ENCODE measurements around the gene SSTR5. TPM values are rescaled to one million over a fixed set of nuclear protein-coding genes. Genes with fewer than 3 reads are reported as not detected.

SSTR5 gene
- total RNA-seq, 1 donor from 2014 or later: not detected

GRCh38 chr16:1096169-1097082 is 23.9 kb downstream of the SSTR5 start, which contains the start of gene C1QTNF8:
TSS of gene C1QTNF8 (minus strand) at chr16:1096244. CDS start at chr16:1094922, 1,322 bp downstream.
- DNase-seq (ENCODE audit: low spot score) (no peak), ATAC-seq (no peak)
- intact Hi-C loops (cut with DNase I): no loop called here

- ATAC-seq: no peak
Observed at GRCh38 chr16:1097156-1097555, 24.6 kb downstream of the SSTR5 start.

GRCh38 chr16:1097800-1098199 is 25.3 kb downstream of the SSTR5 start:
- no peak for ATAC-seq
- DNase-seq (ENCODE audit: low spot score): no peak
- intact Hi-C loops (cut with DNase I): no loop called here

More at GRCh38 chr16:1097156-1097555, 24.6 kb downstream of the SSTR5 start:
- intact Hi-C loops (cut with DNase I): no loop called here
- DNase-seq (ENCODE audit: low spot score): no peak

- DNase-seq (ENCODE audit: low spot score) (no peak), ATAC-seq (no peak)
- intact Hi-C loops (cut with DNase I): no loop called here
Observed at GRCh38 chr16:1098266-1098991, 25.9 kb downstream of the SSTR5 start.

GRCh38 chr16:1099189-1100083 is 26.9 kb downstream of the SSTR5 start:
- no peak for ATAC-seq
- intact Hi-C loops (cut with DNase I): no loop called here
- DNase-seq (ENCODE audit: low spot score): no peak

- intact Hi-C loops (cut with DNase I): no loop called here
Observed at GRCh38 chr16:1100084-1100800, 27.7 kb downstream of the SSTR5 start.

GRCh38 chr16:1101133-1101532 is 28.6 kb downstream of the SSTR5 start:
- intact Hi-C loops (cut with DNase I): no loop called here
- DNase-seq (ENCODE audit: low spot score) (no peak), ATAC-seq (no peak)

More at GRCh38 chr16:1100084-1100800, 27.7 kb downstream of the SSTR5 start:
- no peak for DNase-seq (ENCODE audit: low spot score)
- no peak for ATAC-seq

- no peak for DNase-seq (ENCODE audit: low spot score)
- ATAC-seq: no peak
- intact Hi-C loops (cut with DNase I): no loop called here
Observed at GRCh38 chr16:1101573-1102332, 29.2 kb downstream of the SSTR5 start.

- ATAC-seq (no peak), DNase-seq (ENCODE audit: low spot score) (no peak)
- intact Hi-C loops (cut with DNase I): no loop called here
Observed at GRCh38 chr16:1102333-1102700, 29.8 kb downstream of the SSTR5 start.

- DNase-seq (ENCODE audit: low spot score) (peak; percentile 78), ATAC-seq (no peak)
- intact Hi-C loops (cut with DNase I): no loop called here
Observed at GRCh38 chr16:1102921-1103635, 30.5 kb downstream of the SSTR5 start.

GRCh38 chr16:1103636-1103980 is 31.1 kb downstream of the SSTR5 start:
- ATAC-seq (no peak), DNase-seq (ENCODE audit: low spot score) (no peak)
- intact Hi-C loops (cut with DNase I): no loop called here

GRCh38 chr16:1105888-1106620 is 33.5 kb downstream of the SSTR5 start:
- ATAC-seq (peak; percentile 45), DNase-seq (ENCODE audit: low spot score) (no peak)
- intact Hi-C loops (cut with DNase I): no loop called here

- ATAC-seq: no peak
- intact Hi-C loops (cut with DNase I): no loop called here
- DNase-seq (ENCODE audit: low spot score): no peak
Observed at GRCh38 chr16:1106659-1107058, 34.1 kb downstream of the SSTR5 start.

GRCh38 chr16:1107141-1107540 is 34.6 kb downstream of the SSTR5 start:
- ATAC-seq (no peak), DNase-seq (ENCODE audit: low spot score) (no peak)
- intact Hi-C loops (cut with DNase I): no loop called here

- no peak for DNase-seq (ENCODE audit: low spot score)
- no peak for ATAC-seq
- intact Hi-C loops (cut with DNase I): no loop called here
Observed at GRCh38 chr16:1107731-1108130, 35.2 kb downstream of the SSTR5 start.

- ATAC-seq (no peak), DNase-seq (ENCODE audit: low spot score) (no peak)
- intact Hi-C loops (cut with DNase I): no loop called here
Observed at GRCh38 chr16:1108299-1109252, 36.0 kb downstream of the SSTR5 start.

Data from sciatic nerve (tissue), 2 donors.